ENCODE data around the gene AGMO. TPM values are rescaled to one million over a fixed set of nuclear protein-coding genes. Genes with fewer than 3 reads are reported as not detected.

AGMO gene
- total and polyA plus RNA-seq, 2 donors from 2014 or later, result 1.4 to 4.5 TPM

- Histone ChIP-seq H3K27ac (ENCODE audit: low read depth in 2 of 2, low read length in 2 of 2) (no peak overlapping the region), H3K9me3 (ENCODE audit: control insufficient read depth in 2 of 3, insufficient read depth in 1 of 3, low read length in 3 of 3) (no peaks in the 10 kb centered on the region), H3K36me3 (ENCODE audit: control insufficient read depth in 2 of 3, insufficient read depth in 3 of 3, low read length in 3 of 3) (no peaks in the 10 kb centered on the region), H3K27me3 (ENCODE audit: control insufficient read depth, insufficient read depth, low read length) (no peaks in the 10 kb centered on the region), H3K4me3 (ENCODE audit: low read length in 3 of 3) (no peak overlapping the region), H3K9ac (ENCODE audit: low read length in 3 of 3) (no peak overlapping the region), H3K4me1 (ENCODE audit: control insufficient read depth in 2 of 3, insufficient read depth in 2 of 3, low read depth in 1 of 3, low read length in 3 of 3) (no peaks in the 10 kb centered on the region)
- DNase-seq, result no peak
- intact Hi-C loops (cut with DNase I), result no loop called here
- no peak for FAIRE-seq
- TF ChIP-seq, protein P1, sequence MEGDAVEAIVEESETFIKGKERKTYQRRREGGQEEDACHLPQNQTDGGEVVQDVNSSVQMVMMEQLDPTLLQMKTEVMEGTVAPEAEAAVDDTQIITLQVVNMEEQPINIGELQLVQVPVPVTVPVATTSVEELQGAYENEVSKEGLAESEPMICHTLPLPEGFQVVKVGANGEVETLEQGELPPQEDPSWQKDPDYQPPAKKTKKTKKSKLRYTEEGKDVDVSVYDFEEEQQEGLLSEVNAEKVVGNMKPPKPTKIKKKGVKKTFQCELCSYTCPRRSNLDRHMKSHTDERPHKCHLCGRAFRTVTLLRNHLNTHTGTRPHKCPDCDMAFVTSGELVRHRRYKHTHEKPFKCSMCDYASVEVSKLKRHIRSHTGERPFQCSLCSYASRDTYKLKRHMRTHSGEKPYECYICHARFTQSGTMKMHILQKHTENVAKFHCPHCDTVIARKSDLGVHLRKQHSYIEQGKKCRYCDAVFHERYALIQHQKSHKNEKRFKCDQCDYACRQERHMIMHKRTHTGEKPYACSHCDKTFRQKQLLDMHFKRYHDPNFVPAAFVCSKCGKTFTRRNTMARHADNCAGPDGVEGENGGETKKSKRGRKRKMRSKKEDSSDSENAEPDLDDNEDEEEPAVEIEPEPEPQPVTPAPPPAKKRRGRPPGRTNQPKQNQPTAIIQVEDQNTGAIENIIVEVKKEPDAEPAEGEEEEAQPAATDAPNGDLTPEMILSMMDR (IDR thresholded peaks at IDR 0.05; ENCODE audit: borderline replicate concordance, extremely low read depth, insufficient read depth), result no peak
These were observed 17.8 kb downstream of the AGMO start for GRCh38 chr7:15544050-15544449.

GRCh38 chr7:15543256-15543655, 18.6 kb downstream of the AGMO start:
- intact Hi-C loops (cut with DNase I), result no loop called here
- no peak for FAIRE-seq

DNA sequence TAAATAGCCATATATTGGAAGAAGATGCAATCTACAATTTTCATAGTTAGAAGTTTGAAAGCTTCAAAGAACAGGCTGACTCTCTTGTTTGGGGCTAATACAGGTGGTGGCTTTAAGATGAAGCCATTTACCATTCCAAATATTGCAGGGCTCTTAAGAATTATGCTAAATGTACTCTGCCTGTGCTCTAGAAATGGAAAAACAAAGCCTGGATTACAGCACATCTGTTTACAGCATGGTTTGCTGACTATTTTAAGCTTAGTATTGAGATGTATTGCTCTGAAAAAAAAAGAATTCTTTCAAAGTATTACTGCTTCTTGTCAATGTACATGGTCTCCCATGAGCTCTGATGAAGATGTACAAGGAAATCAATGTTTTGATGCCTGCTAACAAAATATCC, 34.2 kb downstream of the AGMO start:
- H3K4me3 ChIP-seq (ENCODE audit: low read length in 3 of 3), result no peak overlapping the region
- FAIRE-seq (no peak), DNase-seq (no peak)
- no peaks in the 10 kb centered on the region for H3K27me3 ChIP-seq (ENCODE audit: control insufficient read depth, insufficient read depth, low read length)
- H3K27ac ChIP-seq (ENCODE audit: low read depth in 2 of 2, low read length in 2 of 2), result no peak overlapping the region
- no peaks in the 10 kb centered on the region for H3K4me1 ChIP-seq (ENCODE audit: control insufficient read depth in 2 of 3, insufficient read depth in 2 of 3, low read depth in 1 of 3, low read length in 3 of 3)
- TF ChIP-seq, protein P1 (IDR thresholded peaks at IDR 0.05; ENCODE audit: borderline replicate concordance, extremely low read depth, insufficient read depth), result no peak
- H3K9me3 ChIP-seq (ENCODE audit: control insufficient read depth in 2 of 3, insufficient read depth in 1 of 3, low read length in 3 of 3), result no peaks in the 10 kb centered on the region
- no peak overlapping the region for H3K9ac ChIP-seq (ENCODE audit: low read length in 3 of 3)
- intact Hi-C loops (cut with DNase I), result no loop called here
- no peaks in the 10 kb centered on the region for H3K36me3 ChIP-seq (ENCODE audit: control insufficient read depth in 2 of 3, insufficient read depth in 3 of 3, low read length in 3 of 3)

More at GRCh38 chr7:15543256-15543655, 18.6 kb downstream of the AGMO start:
- Histone ChIP-seq H3K27me3 (ENCODE audit: control insufficient read depth, insufficient read depth, low read length) (no peaks in the 10 kb centered on the region), H3K36me3 (ENCODE audit: control insufficient read depth in 2 of 3, insufficient read depth in 3 of 3, low read length in 3 of 3) (no peaks in the 10 kb centered on the region), H3K4me3 (ENCODE audit: low read length in 3 of 3) (no peak overlapping the region), H3K4me1 (ENCODE audit: control insufficient read depth in 2 of 3, insufficient read depth in 2 of 3, low read depth in 1 of 3, low read length in 3 of 3) (no peaks in the 10 kb centered on the region), H3K27ac (ENCODE audit: low read depth in 2 of 2, low read length in 2 of 2) (no peak overlapping the region), H3K9me3 (ENCODE audit: control insufficient read depth in 2 of 3, insufficient read depth in 1 of 3, low read length in 3 of 3) (no peaks in the 10 kb centered on the region), H3K9ac (ENCODE audit: low read length in 3 of 3) (no peak overlapping the region)
- no peak for DNase-seq
- TF ChIP-seq, protein P1 (IDR thresholded peaks at IDR 0.05; ENCODE audit: borderline replicate concordance, extremely low read depth, insufficient read depth), result no peak

GRCh38 chr7:15525652-15526263, 36.1 kb downstream of the AGMO start:
- no peak for FAIRE-seq
- no peaks in the 10 kb centered on the region for H3K36me3 ChIP-seq (ENCODE audit: control insufficient read depth in 2 of 3, insufficient read depth in 3 of 3, low read length in 3 of 3)
- intact Hi-C loops (cut with DNase I), result no loop called here
- no peaks in the 10 kb centered on the region for H3K4me1 ChIP-seq (ENCODE audit: control insufficient read depth in 2 of 3, insufficient read depth in 2 of 3, low read depth in 1 of 3, low read length in 3 of 3)
- TF ChIP-seq, protein P1 (IDR thresholded peaks at IDR 0.05; ENCODE audit: borderline replicate concordance, extremely low read depth, insufficient read depth), result no peak
- no peaks in the 10 kb centered on the region for H3K27me3 ChIP-seq (ENCODE audit: control insufficient read depth, insufficient read depth, low read length)
- H3K27ac ChIP-seq (ENCODE audit: low read depth in 2 of 2, low read length in 2 of 2), result no peak overlapping the region
- H3K4me3 ChIP-seq (ENCODE audit: low read length in 3 of 3), result no peak overlapping the region
- H3K9ac ChIP-seq (ENCODE audit: low read length in 3 of 3), result no peak overlapping the region
- no peaks in the 10 kb centered on the region for H3K9me3 ChIP-seq (ENCODE audit: control insufficient read depth in 2 of 3, insufficient read depth in 1 of 3, low read length in 3 of 3)
- peak in 1 of 5 donors; percentile 46 for DNase-seq

Data from kidney (tissue), 14 donors.